Aorta (tissue), 5 donors: ENCODE data around the gene AFAP1L2. TPM values are rescaled to one million over a fixed set of nuclear protein-coding genes. Genes with fewer than 3 reads are reported as not detected.

ENCODE experiments used
- ATAC-seq: fragments of 200-7000 bp; cut with Tn5 transposase; one replicate; pipeline ENCODE4 v1.9.1; 2022; ENCODE audit warnings: moderate library complexity; ENCODE audit not compliant: low FRiP score
- DNase-seq, 2 donors: peaks; one replicate each; pipeline ENCODE4 v3.0.0-alpha.2; 2020
- H3K27ac ChIP-seq, 2 donors: one replicate each; pipeline ENCODE4 v1.5.1; 2013; ENCODE audit warnings: low read length in 2 of 2, mild to moderate bottlenecking in 2 of 2, moderate library complexity in 2 of 2, control low read depth in 1 of 2, inconsistent platforms in 1 of 2, low read depth in 1 of 2
- H3K27me3 ChIP-seq, 2 donors: one replicate each; pipeline ENCODE4 v1.6.1; 2013; ENCODE audit warnings: control low read depth in 1 of 2, low read length in 1 of 2, mild to moderate bottlenecking in 1 of 2, moderate library complexity in 1 of 2; ENCODE audit not compliant: insufficient read depth in 2 of 2, control insufficient read depth in 1 of 2
- H3K36me3 ChIP-seq, 2 donors: one replicate each; pipeline ENCODE4 v1.6.1; 2013; ENCODE audit warnings: control low read depth in 1 of 2, low read length in 1 of 2, mild to moderate bottlenecking in 1 of 2; ENCODE audit not compliant: insufficient read depth in 2 of 2, control insufficient read depth in 1 of 2
- H3K4me1 ChIP-seq, 2 donors: one replicate each; pipeline ENCODE4 v1.6.1; 2013; ENCODE audit warnings: low read length in 2 of 2, control low read depth in 1 of 2, mild to moderate bottlenecking in 1 of 2, moderate library complexity in 1 of 2; ENCODE audit not compliant: insufficient read depth in 2 of 2, control insufficient read depth in 1 of 2
- H3K4me3 ChIP-seq, 2 donors: one replicate each; pipeline ENCODE4 v1.5.1; 2013; ENCODE audit warnings: low read length in 2 of 2, control low read depth in 1 of 2, mild to moderate bottlenecking in 1 of 2
- H3K9me3 ChIP-seq: one replicate; pipeline ENCODE4 v1.6.1; 2013; ENCODE audit warnings: mild to moderate bottlenecking, low read length; ENCODE audit not compliant: control insufficient read depth
- WGBS, 2 donors: extraction: QIAGEN DNeasy Blood & Tissue Kit; methylation state at CpG; one replicate each; pipeline ENCODE4 v1.1.7; 2013; 5-methylcytosine and 5-hydroxymethylcytosine counted together
- intact Hi-C, 2 donors: fragments of 100-400 bp; cut with DNase I; formaldehyde crosslinking; loops; one replicate each; pipeline versions ENCODE4 v1.14.2 to v1.15.0; 2022
- polyA plus RNA-seq, 2 donors: library from polyadenylated mRNA; stranded (reverse); fragments of 200-250 nt; gene quantifications; one replicate each; pipeline ENCODE4 v1.2.3, GENCODE V29; 2013
- total RNA-seq, 2 donors: library from RNA; stranded (reverse); fragmentation: NEBNext Ultra II Directional; extraction: Animal tissue kit (Norgen Biotek cat#: 25700); gene quantifications; one replicate each; pipeline ENCODE4 v1.2.1, GENCODE V29; 2021
- donor health status: healthy with polysubstance abuse.
- donor health status: Bipolar disorder and iron deficiency.
- donor health status: DM: no; HTN: no; CAD: no.
- donor health status: DM: no; HTN: no; CAD: no.
- donor health status: DM: yes; HTN: yes; CAD: no.

AFAP1L2 gene
- total and polyA plus RNA-seq, 4 donors = 3.1 to 19.3 (median 10.2) TPM

- ATAC-seq (no peak), DNase-seq (peak in 1 of 2 donors; percentile 27)
- Histone ChIP-seq H3K27ac (no peak overlapping the region), H3K27me3 (no peaks in the 10 kb centered on the region), H3K36me3 (no peaks in the 10 kb centered on the region), H3K4me1 (no peaks in the 10 kb centered on the region), H3K4me3 (no peak overlapping the region), H3K9me3 (no peaks in the 10 kb centered on the region)
- 95% methylated on average over 6 of the region's 6 CpGs for WGBS, 2 donors
- intact Hi-C loops = no loop called here
Measured at GRCh38 chr10:114394531-114394930, 9.8 kb downstream of the AFAP1L2 start.

- intact Hi-C loops = no loop called here
- Histone ChIP-seq H3K27ac (no peak overlapping the region), H3K4me1 (no peaks in the 10 kb centered on the region), H3K4me3 (no peak overlapping the region), H3K27me3 (no peaks in the 10 kb centered on the region), H3K9me3 (no peaks in the 10 kb centered on the region), H3K36me3 (no peaks in the 10 kb centered on the region)
- ATAC-seq = no peak
- peak in 1 of 2 donors; percentile 19 for DNase-seq
- WGBS, 2 donors = 95 to 97% methylated on average over 7 of the region's 7 CpGs
Measured at GRCh38 chr10:114393886-114394285, 10.4 kb downstream of the AFAP1L2 start.

GRCh38 chr10:114393482-114393881 lies 10.8 kb downstream of the AFAP1L2 start:
- intact Hi-C loops = no loop called here
- 56 to 62% methylated on average over 11 of the region's 11 CpGs for WGBS, 2 donors
- Histone ChIP-seq H3K9me3 (no peaks in the 10 kb centered on the region), H3K36me3 (no peaks in the 10 kb centered on the region), H3K4me1 (no peaks in the 10 kb centered on the region), H3K4me3 (no peak overlapping the region), H3K27ac (no peak overlapping the region), H3K27me3 (no peaks in the 10 kb centered on the region)
- ATAC-seq (no peak), DNase-seq (peak in 1 of 2 donors; percentile 37)

GRCh38 chr10:114392112-114392835 lies 12.0 kb downstream of the AFAP1L2 start:
- Histone ChIP-seq H3K27me3 (no peaks in the 10 kb centered on the region), H3K4me3 (no peak overlapping the region), H3K36me3 (no peaks in the 10 kb centered on the region), H3K27ac (no peak overlapping the region), H3K9me3 (no peaks in the 10 kb centered on the region), H3K4me1 (no peaks in the 10 kb centered on the region)
- WGBS, 2 donors = 64 to 70% methylated on average over 5 of the region's 5 CpGs
- ATAC-seq = no peak
- intact Hi-C loops = no loop called here
- DNase-seq = peak in 1 of 2 donors; percentile 46

GRCh38 chr10:114391599-114391998 lies 12.7 kb downstream of the AFAP1L2 start:
- no peak overlapping the region for H3K27ac ChIP-seq
- intact Hi-C loops = no loop called here
- 91% methylated on average over 5 of the region's 5 CpGs for WGBS, 2 donors

GRCh38 chr10:114389426-114389825 lies 14.9 kb downstream of the AFAP1L2 start:
- Histone ChIP-seq H3K9me3 (no peaks in the 10 kb centered on the region), H3K36me3 (no peaks in the 10 kb centered on the region), H3K4me1 (no peaks in the 10 kb centered on the region), H3K27me3 (no peaks in the 10 kb centered on the region), H3K27ac (no peak overlapping the region), H3K4me3 (no peak overlapping the region)
- ATAC-seq (peak; percentile 30), DNase-seq (peak in 1 of 2 donors; percentile 71)
- WGBS, 2 donors = 59 to 64% methylated on average over 5 of the region's 5 CpGs
- intact Hi-C loops = no loop called here

More at GRCh38 chr10:114391599-114391998, 12.7 kb downstream of the AFAP1L2 start:
- H3K36me3 ChIP-seq = no peaks in the 10 kb centered on the region
- DNase-seq (no peak), ATAC-seq (no peak)
- no peak overlapping the region for H3K4me3 ChIP-seq
- no peaks in the 10 kb centered on the region for H3K27me3 ChIP-seq
- no peaks in the 10 kb centered on the region for H3K9me3 ChIP-seq
- no peaks in the 10 kb centered on the region for H3K4me1 ChIP-seq

- H3K27me3 ChIP-seq = no peaks in the 10 kb centered on the region
- WGBS, 2 donors = 73 to 85% methylated on average over 3 of the region's 3 CpGs
Measured at GRCh38 chr10:114388275-114388674, 16.0 kb downstream of the AFAP1L2 start.

GRCh38 chr10:114387784-114388183 lies 16.5 kb downstream of the AFAP1L2 start:
- Histone ChIP-seq H3K27ac (no peak overlapping the region), H3K27me3 (no peaks in the 10 kb centered on the region), H3K4me3 (no peak overlapping the region), H3K9me3 (no peaks in the 10 kb centered on the region), H3K36me3 (no peaks in the 10 kb centered on the region), H3K4me1 (no peaks in the 10 kb centered on the region)
- WGBS, 2 donors = 86 to 87% methylated on average over 4 of the region's 4 CpGs
- ATAC-seq (no peak), DNase-seq (no peak)
- intact Hi-C loops = no loop called here

More at GRCh38 chr10:114388275-114388674, 16.0 kb downstream of the AFAP1L2 start:
- ATAC-seq = no peak
- Histone ChIP-seq H3K4me1 (no peaks in the 10 kb centered on the region), H3K36me3 (no peaks in the 10 kb centered on the region), H3K9me3 (no peaks in the 10 kb centered on the region), H3K27ac (no peak overlapping the region), H3K4me3 (no peak overlapping the region)
- DNase-seq = no peak
- intact Hi-C loops = no loop called here

- ATAC-seq = no peak
- H3K9me3 ChIP-seq = no peaks in the 10 kb centered on the region
- H3K36me3 ChIP-seq = no peaks in the 10 kb centered on the region
- no peak for DNase-seq
- no peak overlapping the region for H3K4me3 ChIP-seq
- H3K27me3 ChIP-seq = no peaks in the 10 kb centered on the region
- no peak overlapping the region for H3K27ac ChIP-seq
- WGBS, 2 donors = 93 to 97% methylated on average over 6 of the region's 6 CpGs
- intact Hi-C loops = no loop called here
- H3K4me1 ChIP-seq = no peaks in the 10 kb centered on the region
Measured at GRCh38 chr10:114386452-114386851, 17.9 kb downstream of the AFAP1L2 start.
